OCI-LY3 (cell line): Measurements from ENCODE around the gene RAVER1.
A peak's percentile ranks its signal among the peaks of the same experiment; 100 is the strongest.

ENCODE experiments used
- H2AFZ ChIP-seq: fragments of 200-600, 300-600 bp; shearing (Covaris generic); 2 replicates; pipeline ENCODE4 v1.6.0; 2014; ENCODE audit warnings: antibody characterized with exemption, low read depth, low read length
- H3K27ac ChIP-seq: fragments of 200-600, 300-600 bp; sonication (generic); 2 replicates; pipeline ENCODE4 v1.5.1; 2014; ENCODE audit warnings: mild to moderate bottlenecking, low read length, moderate library complexity, mixed read lengths
- H3K27me3 ChIP-seq: fragments of 200-600, 300-600 bp; sonication (generic); 2 replicates; pipeline ENCODE4 v1.6.1; 2014; ENCODE audit warnings: low read depth, low read length, mixed read lengths
- H3K36me3 ChIP-seq: fragments of 200-600, 300-600 bp; sonication (generic); replicated peaks from 2 replicates; pipeline ENCODE3; 2014; ENCODE audit warnings: low read depth, low read length, mixed read lengths
- H3K4me1 ChIP-seq: fragments of 300-600, 200-600 bp; sonication (generic); 2 replicates; pipeline ENCODE4 v1.6.1; 2014; ENCODE audit warnings: low read length, mixed read lengths
- H3K4me2 ChIP-seq: fragments of 200-600, 300-600 bp; sonication (generic); 2 replicates; pipeline ENCODE4 v1.6.1; 2014; ENCODE audit warnings: low read length, mixed read lengths
- H3K4me3 ChIP-seq: fragments of 300-600, 200-600 bp; sonication (generic); 2 replicates; pipeline ENCODE4 v1.5.1; 2014; ENCODE audit warnings: antibody characterized with exemption, mild to moderate bottlenecking, low read length, moderate library complexity
- H3K79me2 ChIP-seq: fragments of 300-600, 200-600 bp; shearing (Covaris generic); 2 replicates; pipeline ENCODE4 v1.6.1; 2014; ENCODE audit warnings: mild to moderate bottlenecking, low read length, mixed read lengths
- H3K9ac ChIP-seq: fragments of 300-600, 200-600 bp; shearing (Covaris generic); 2 replicates; pipeline ENCODE4 v1.6.0; 2014; ENCODE audit warnings: mild to moderate bottlenecking, low read length, moderate library complexity
- H3K9me3 ChIP-seq: fragments of 200-600, 300-600 bp; shearing (Covaris generic); 2 replicates; pipeline ENCODE4 v1.6.1; 2014; ENCODE audit warnings: low read length, mixed read lengths; ENCODE audit not compliant: insufficient read depth
- H4K20me1 ChIP-seq: fragments of 200-600, 300-600 bp; sonication (generic); 2 replicates; pipeline ENCODE4 v1.6.1; 2016; ENCODE audit warnings: low read length, mixed read lengths; ENCODE audit not compliant: insufficient read depth
- CTCF ChIP-seq: fragments of 200-600, 300-600 bp; sonication (generic); IDR thresholded peaks from 2 replicates; pipeline ENCODE4 v1.5.1; 2014; ENCODE audit warnings: antibody characterized with exemption, low read length, low read depth
- EZH2phosphoT487 ChIP-seq: fragments of 200-600 bp; shearing (Covaris generic); IDR thresholded peaks from 2 replicates; pipeline ENCODE4 v1.6.1; 2018; ENCODE audit warnings: antibody characterized with exemption, mixed run types, low read depth

Gene RAVER1

GRCh38 chr19:10289836-10290356 is 43.4 kb downstream of the RAVER1 start, which contains the start of gene ICAM5:
TSS of gene ICAM5 (plus strand) at chr19:10289952. CDS start at chr19:10290044, 92 bp downstream.
- Histone ChIP-seq H3K9ac (peak within 1 kb of the TSS; percentile 55), H3K4me1 (peaks cover 5% of the 10 kb centered on the region)
- no peak for TF ChIP-seq CTCF
- no peak for TF ChIP-seq EZH2phosphoT487

GRCh38 chr19:10289167-10289835 is 44.0 kb downstream of the RAVER1 start:
- Histone ChIP-seq H3K4me2 (peak overlapping the region; percentile 75), H3K9me3 (no peaks in the 10 kb centered on the region), H3K79me2 (no peaks in the 10 kb centered on the region; the same call in 1 of the 2 replicates), H3K27me3 (no peaks in the 10 kb centered on the region), H3K4me3 (peak overlapping the region; percentile 77), H3K36me3 (peaks cover 42% of the 10 kb centered on the region), H3K9ac (peak overlapping the region; percentile 55), H2AFZ (peak overlapping the region; percentile 80), H3K4me1 (peaks cover 5% of the 10 kb centered on the region), H3K27ac (peak overlapping the region; percentile 49), H4K20me1 (peaks cover 29% of the 10 kb centered on the region)
- TF ChIP-seq EZH2phosphoT487 (no peak), CTCF (no peak)

More at GRCh38 chr19:10289836-10290356, 43.4 kb downstream of the RAVER1 start, which contains the start of gene ICAM5:
- Histone ChIP-seq H3K79me2 (no peaks in the 10 kb centered on the region), H4K20me1 (peaks cover 23% of the 10 kb centered on the region), H3K9me3 (no peaks in the 10 kb centered on the region), H3K4me2 (peak within 1 kb of the TSS; percentile 75), H3K27ac (peak within 1 kb of the TSS; percentile 49), H3K36me3 (peaks cover 36% of the 10 kb centered on the region), H2AFZ (peak within 1 kb of the TSS; percentile 80), H3K4me3 (peak within 1 kb of the TSS; percentile 77), H3K27me3 (no peaks in the 10 kb centered on the region)

GRCh38 chr19:10288662-10289166 is 44.6 kb downstream of the RAVER1 start:
- H3K4me3 ChIP-seq: peak overlapping the region; percentile 77
- H3K4me2 ChIP-seq: peak overlapping the region; percentile 75
- H3K27ac ChIP-seq: peak overlapping the region; percentile 49
- H3K9ac ChIP-seq: peak overlapping the region; percentile 55; the same call in 1 of the 2 replicates
- no peaks in the 10 kb centered on the region for H3K27me3 ChIP-seq
- peaks cover 48% of the 10 kb centered on the region for H3K36me3 ChIP-seq
- no peaks in the 10 kb centered on the region for H3K9me3 ChIP-seq
- TF ChIP-seq CTCF: no peak
- no peak for TF ChIP-seq EZH2phosphoT487
- H3K4me1 ChIP-seq: peaks cover 5% of the 10 kb centered on the region
- H2AFZ ChIP-seq: no peak overlapping the region
- H4K20me1 ChIP-seq: peaks cover 35% of the 10 kb centered on the region
- peaks cover 3% of the 10 kb centered on the region; the same call in 1 of the 2 replicates for H3K79me2 ChIP-seq
